HEK293 (cell line): ENCODE measurements around the gene MBOAT7.

Experiments
- CTCF ChIA-PET: fragments of 350-600 bp; formaldehyde crosslinking; extraction: SDS; loops from one replicate; lab custom pipeline; 2021; ENCODE audit warnings: antibody characterized with exemption; lab: Yijun Ruan, JAX
- POLR2A ChIA-PET: fragments of 300-600 bp; formaldehyde crosslinking; extraction: SDS; loops from one replicate; lab custom pipeline; 2020; ENCODE audit warnings: antibody characterized with exemption, inconsistent platforms; lab: Yijun Ruan, JAX
- H3K27ac ChIP-seq: fragments of 200-500 bp; sonication (Bioruptor generic); 2 replicates; pipeline ENCODE4 v1.5.1; 2014; ENCODE audit warnings: low read depth, low read length, control low read depth, inconsistent platforms; ENCODE audit errors: extremely low read depth
- H3K36me3 ChIP-seq, 2 experiments: fragments of 200-500 bp in 1 of 2; sonication (Bioruptor generic) in 1 of 2; 1 replicate in 1 of 2; 2 replicates in 1 of 2; pipeline ENCODE4 v1.5.1; 2014 to 2017; ENCODE audit warnings: inconsistent platforms in 2 of 2, low read length in 2 of 2; ENCODE audit not compliant: control insufficient read depth in 2 of 2, insufficient read depth in 1 of 2
- H3K4me1 ChIP-seq: fragments of 200-500 bp; sonication (Bioruptor generic); 2 replicates; pipeline ENCODE4 v1.5.1; 2014; ENCODE audit warnings: mild to moderate bottlenecking, low read length, inconsistent platforms; ENCODE audit not compliant: control insufficient read depth, insufficient read depth
- H3K4me3 ChIP-seq: 2 replicates; pipeline ENCODE4 v1.5.1; 2011; ENCODE audit warnings: low read depth, mild to moderate bottlenecking, control low read depth, low read length, moderate library complexity
- H3K9me3 ChIP-seq: fragments of 200-500 bp; sonication (Bioruptor generic); 2 replicates; pipeline ENCODE4 v1.5.1; 2014; ENCODE audit warnings: low read depth, low read length, inconsistent platforms; ENCODE audit not compliant: control insufficient read depth, insufficient read depth
- AEBP2 ChIP-seq: fragments of 450-650 bp; formaldehyde crosslinking; IDR thresholded peaks from 2 replicates; pipeline ENCODE4 v1.5.1; 2016; ENCODE audit warnings: missing biosample characterization, missing genetic modification characterization, borderline replicate concordance
- BCL11A ChIP-seq: fragments of 450-650 bp; formaldehyde crosslinking; IDR thresholded peaks from 2 replicates; pipeline ENCODE4 v1.5.1; 2016; ENCODE audit warnings: low read depth, missing biosample characterization, missing genetic modification characterization
- GLIS1 ChIP-seq: fragments of 450-650 bp; formaldehyde crosslinking; IDR thresholded peaks from 2 replicates; pipeline ENCODE4 v1.5.1; 2016; ENCODE audit warnings: missing biosample characterization, missing genetic modification characterization
- HOXC10 ChIP-seq: sonication (generic); formaldehyde crosslinking; IDR thresholded peaks from 2 replicates; pipeline ENCODE4 v1.8.1; 2023; ENCODE audit warnings: mild to moderate bottlenecking, missing genetic modification reagents
- KLF8 ChIP-seq: fragments of 450-650 bp; formaldehyde crosslinking; IDR thresholded peaks from 2 replicates; pipeline ENCODE4 v1.5.1; 2016; ENCODE audit warnings: missing biosample characterization, missing genetic modification characterization
- OSR2 ChIP-seq: fragments of 450-650 bp; formaldehyde crosslinking; IDR thresholded peaks from 2 replicates; pipeline ENCODE4 v1.5.1; 2016; ENCODE audit warnings: missing biosample characterization, missing genetic modification characterization
- SP2 ChIP-seq: fragments of 450-650 bp; formaldehyde crosslinking; IDR thresholded peaks from 2 replicates; pipeline ENCODE4 v1.5.1; 2016; ENCODE audit warnings: missing biosample characterization, missing genetic modification characterization
- ZBTB17 ChIP-seq: fragments of 450-650 bp; formaldehyde crosslinking; IDR thresholded peaks from 2 replicates; pipeline ENCODE4 v1.5.1; 2016; ENCODE audit warnings: missing biosample characterization, missing genetic modification characterization
- ZBTB20 ChIP-seq: fragments of 450-650 bp; formaldehyde crosslinking; IDR thresholded peaks from 2 replicates; pipeline ENCODE4 v1.5.1; 2016; ENCODE audit warnings: missing biosample characterization, missing genetic modification characterization
- ZBTB21 ChIP-seq: fragments of 450-650 bp; formaldehyde crosslinking; IDR thresholded peaks from 2 replicates; pipeline ENCODE4 v1.5.1; 2017; ENCODE audit warnings: missing biosample characterization, missing genetic modification characterization
- ZEB2 ChIP-seq: fragments of 450-650 bp; formaldehyde crosslinking; IDR thresholded peaks from 2 replicates; pipeline ENCODE4 v1.5.1; 2016; ENCODE audit warnings: missing biosample characterization, missing genetic modification characterization
- ZFHX2 ChIP-seq: fragments of 450-650 bp; formaldehyde crosslinking; conservative IDR thresholded peaks from 2 replicates; pipeline ENCODE4 v1.5.1; 2016; ENCODE audit warnings: missing biosample characterization, missing genetic modification characterization
- ZNF155 ChIP-seq: fragments of 450-650 bp; formaldehyde crosslinking; IDR thresholded peaks from 2 replicates; pipeline ENCODE4 v1.5.1; 2016; ENCODE audit warnings: missing biosample characterization, missing genetic modification characterization
- ZNF266 ChIP-seq: fragments of 450-650 bp; formaldehyde crosslinking; IDR thresholded peaks from 2 replicates; pipeline ENCODE4 v1.5.1; 2016; ENCODE audit warnings: missing biosample characterization, missing genetic modification characterization, low read depth
- ZNF335 ChIP-seq: fragments of 450-650 bp; formaldehyde crosslinking; conservative IDR thresholded peaks from 2 replicates; pipeline ENCODE4 v1.5.1; 2016; ENCODE audit warnings: missing biosample characterization, missing genetic modification characterization
- ZNF449 ChIP-seq: fragments of 450-650 bp; formaldehyde crosslinking; IDR thresholded peaks from 2 replicates; pipeline ENCODE4 v1.5.1; 2017; ENCODE audit warnings: missing biosample characterization, mild to moderate bottlenecking, missing genetic modification characterization, moderate library complexity
- ZNF629 ChIP-seq: fragments of 450-650 bp; formaldehyde crosslinking; IDR thresholded peaks from 2 replicates; pipeline ENCODE4 v1.5.1; 2017; ENCODE audit warnings: missing biosample characterization, missing genetic modification characterization
- ZNF639 ChIP-seq: fragments of 450-650 bp; formaldehyde crosslinking; IDR thresholded peaks from 2 replicates; pipeline ENCODE4 v1.5.1; 2016; ENCODE audit warnings: missing biosample characterization, missing genetic modification characterization
- ZNF692 ChIP-seq: fragments of 450-650 bp; formaldehyde crosslinking; IDR thresholded peaks from 2 replicates; pipeline ENCODE4 v1.5.1; 2016; ENCODE audit warnings: missing biosample characterization, missing genetic modification characterization
- ZSCAN5A ChIP-seq: fragments of 450-650 bp; formaldehyde crosslinking; IDR thresholded peaks from 2 replicates; pipeline ENCODE4 v1.5.1; 2016; ENCODE audit warnings: missing biosample characterization, missing genetic modification characterization
- TF ChIP-seq, protein P1 (sequence below): fragments of 450-650 bp; formaldehyde crosslinking; IDR thresholded peaks from 2 replicates; pipeline ENCODE4 v1.5.1; 2016; ENCODE audit warnings: missing biosample characterization, missing genetic modification characterization
- TF ChIP-seq, protein P2 (sequence below): fragments of 450-650 bp; formaldehyde crosslinking; IDR thresholded peaks from 2 replicates; pipeline ENCODE4 v1.5.1; 2016; ENCODE audit warnings: missing biosample characterization, missing genetic modification characterization

MBOAT7 gene

DNA sequence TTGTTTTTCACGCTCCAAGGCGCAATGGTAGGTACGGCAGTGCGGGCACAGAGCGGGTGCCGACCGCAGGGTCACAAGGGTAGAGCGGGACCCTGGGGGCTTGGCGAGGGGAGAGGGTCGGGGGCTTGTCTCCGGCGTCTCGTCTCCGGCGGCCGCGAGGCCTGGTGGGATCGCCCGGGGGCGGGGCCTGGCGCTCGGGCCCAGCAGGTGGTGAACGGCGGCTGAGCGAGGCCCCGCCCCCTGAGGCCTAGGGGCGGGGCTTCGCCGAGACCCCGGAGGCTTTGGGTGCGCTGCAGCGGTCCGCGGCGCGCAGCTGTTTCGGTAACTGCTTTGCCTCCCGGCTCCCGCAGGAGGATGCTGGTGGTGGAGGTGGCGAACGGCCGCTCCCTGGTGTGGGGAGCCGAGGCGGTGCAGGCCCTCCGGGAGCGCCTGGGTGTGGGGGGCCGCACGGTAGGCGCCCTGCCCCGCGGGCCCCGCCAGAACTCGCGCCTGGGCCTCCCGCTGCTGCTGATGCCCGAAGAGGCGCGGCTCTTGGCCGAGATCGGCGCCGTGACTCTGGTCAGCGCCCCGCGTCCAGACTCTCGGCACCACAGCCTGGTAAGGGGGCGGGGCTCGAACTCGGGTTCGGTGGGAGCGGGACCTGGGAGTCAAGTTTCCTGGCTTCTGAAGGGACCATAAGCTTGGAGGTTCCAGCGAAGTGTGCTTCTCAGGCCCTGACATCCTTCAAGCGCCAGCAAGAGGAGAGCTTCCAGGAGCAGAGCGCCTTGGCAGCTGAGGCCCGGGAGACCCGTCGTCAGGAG lies 1.8 kb upstream of the MBOAT7 start, which contains the start of gene TSEN34 (continued):
- TF ChIP-seq ZNF449 (0 out of 2 replicates have a peak, but pooled peaks have one; percentile 18), OSR2 (tag by site-specific recombination) (0 out of 2 replicates have a peak, but pooled peaks have one; percentile 11), ZSCAN5A (tag by site-specific recombination) (0 out of 2 replicates have a peak, but pooled peaks have one; percentile 60), ZBTB20 (peak; percentile 80), AEBP2 (no peak), HOXC10 (CRISPR knock-in tag) (peak; percentile 89; the same call in 1 of the 2 replicates), BCL11A (no peak), ZNF639 (tag by site-specific recombination) (no peak), KLF8 (peak; percentile 83; the same call in 1 of the 2 replicates), ZFHX2 (tag by site-specific recombination) (peak; percentile 65; the same call in 1 of the 2 replicates), ZNF692 (tag by site-specific recombination) (peak; percentile 56; the same call in 1 of the 2 replicates)
- TF ChIP-seq, protein P1, sequence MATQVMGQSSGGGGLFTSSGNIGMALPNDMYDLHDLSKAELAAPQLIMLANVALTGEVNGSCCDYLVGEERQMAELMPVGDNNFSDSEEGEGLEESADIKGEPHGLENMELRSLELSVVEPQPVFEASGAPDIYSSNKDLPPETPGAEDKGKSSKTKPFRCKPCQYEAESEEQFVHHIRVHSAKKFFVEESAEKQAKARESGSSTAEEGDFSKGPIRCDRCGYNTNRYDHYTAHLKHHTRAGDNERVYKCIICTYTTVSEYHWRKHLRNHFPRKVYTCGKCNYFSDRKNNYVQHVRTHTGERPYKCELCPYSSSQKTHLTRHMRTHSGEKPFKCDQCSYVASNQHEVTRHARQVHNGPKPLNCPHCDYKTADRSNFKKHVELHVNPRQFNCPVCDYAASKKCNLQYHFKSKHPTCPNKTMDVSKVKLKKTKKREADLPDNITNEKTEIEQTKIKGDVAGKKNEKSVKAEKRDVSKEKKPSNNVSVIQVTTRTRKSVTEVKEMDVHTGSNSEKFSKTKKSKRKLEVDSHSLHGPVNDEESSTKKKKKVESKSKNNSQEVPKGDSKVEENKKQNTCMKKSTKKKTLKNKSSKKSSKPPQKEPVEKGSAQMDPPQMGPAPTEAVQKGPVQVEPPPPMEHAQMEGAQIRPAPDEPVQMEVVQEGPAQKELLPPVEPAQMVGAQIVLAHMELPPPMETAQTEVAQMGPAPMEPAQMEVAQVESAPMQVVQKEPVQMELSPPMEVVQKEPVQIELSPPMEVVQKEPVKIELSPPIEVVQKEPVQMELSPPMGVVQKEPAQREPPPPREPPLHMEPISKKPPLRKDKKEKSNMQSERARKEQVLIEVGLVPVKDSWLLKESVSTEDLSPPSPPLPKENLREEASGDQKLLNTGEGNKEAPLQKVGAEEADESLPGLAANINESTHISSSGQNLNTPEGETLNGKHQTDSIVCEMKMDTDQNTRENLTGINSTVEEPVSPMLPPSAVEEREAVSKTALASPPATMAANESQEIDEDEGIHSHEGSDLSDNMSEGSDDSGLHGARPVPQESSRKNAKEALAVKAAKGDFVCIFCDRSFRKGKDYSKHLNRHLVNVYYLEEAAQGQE (tag by site-specific recombination), result peak; percentile 63; the same call in 1 of the 2 replicates

DNA sequence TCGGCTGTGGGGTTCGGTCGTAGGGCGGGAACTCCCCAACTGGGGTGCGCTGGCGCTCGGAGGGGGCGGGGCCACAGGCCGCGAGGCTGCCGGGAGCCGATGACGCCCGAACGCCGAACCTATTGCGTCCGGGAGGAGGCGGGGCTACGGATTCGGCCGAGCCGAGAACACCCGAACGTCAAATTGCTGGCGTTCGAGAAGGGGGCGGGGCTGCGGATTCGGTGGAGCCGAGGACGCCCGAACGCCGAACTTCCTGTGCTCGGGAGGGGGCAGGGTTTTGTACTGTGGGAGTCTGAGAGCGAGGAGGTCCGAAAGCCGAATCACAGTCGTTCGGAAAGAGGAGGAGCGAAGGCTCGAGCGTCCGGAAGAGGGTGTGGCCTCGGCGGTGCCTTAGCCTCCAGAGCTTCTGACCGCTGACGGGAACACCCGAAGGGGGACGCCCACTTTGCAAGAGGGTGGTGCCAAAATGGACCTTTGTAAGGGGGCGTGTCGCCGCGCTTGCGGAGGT lies 1.2 kb upstream of the MBOAT7 start:
- peak overlapping the region; percentile 64 for H3K4me3 ChIP-seq
- H3K9me3 ChIP-seq, result no peaks in the 10 kb centered on the region
- peak overlapping the region; percentile 90 for H3K27ac ChIP-seq
- ChIA-PET POLR2A (interaction anchor here (0.5 to 6.4 kb wide), 10 partner anchors 10 to 273 kb away, joined by 3 to 241 read pairs (median 16); partner anchors contain the start of genes CNOT3, LENG1, LENG9 and PRPF31), CTCF (interaction anchor here (1.0 to 1.5 kb wide), 2 partner anchors 8 to 42 kb away, joined by 3 to 4 read pairs; no protein-coding TSS in a partner anchor)
- TF ChIP-seq, protein P2, sequence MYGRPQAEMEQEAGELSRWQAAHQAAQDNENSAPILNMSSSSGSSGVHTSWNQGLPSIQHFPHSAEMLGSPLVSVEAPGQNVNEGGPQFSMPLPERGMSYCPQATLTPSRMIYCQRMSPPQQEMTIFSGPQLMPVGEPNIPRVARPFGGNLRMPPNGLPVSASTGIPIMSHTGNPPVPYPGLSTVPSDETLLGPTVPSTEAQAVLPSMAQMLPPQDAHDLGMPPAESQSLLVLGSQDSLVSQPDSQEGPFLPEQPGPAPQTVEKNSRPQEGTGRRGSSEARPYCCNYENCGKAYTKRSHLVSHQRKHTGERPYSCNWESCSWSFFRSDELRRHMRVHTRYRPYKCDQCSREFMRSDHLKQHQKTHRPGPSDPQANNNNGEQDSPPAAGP (tag by site-specific recombination), result 0 out of 2 replicates have a peak, but pooled peaks have one; percentile 8
- peak; percentile 38 for TF ChIP-seq SP2 (tag by site-specific recombination)
- 0 out of 2 replicates have a peak, but pooled peaks have one; percentile 1 for TF ChIP-seq ZBTB20
- TF ChIP-seq ZNF335 (tag by site-specific recombination), result peak; percentile 82
- TF ChIP-seq ZNF266, result no peak
- TF ChIP-seq ZNF155, result no peak
- peak; percentile 89 for TF ChIP-seq ZNF629 (tag by site-specific recombination)
- TF ChIP-seq ZEB2 (tag by site-specific recombination), result 0 out of 2 replicates have a peak, but pooled peaks have one; percentile 12
- TF ChIP-seq GLIS1 (tag by site-specific recombination), result peak; percentile 21; the same call in 1 of the 2 replicates
- TF ChIP-seq ZBTB17 (tag by site-specific recombination), result peak; percentile 67
- peak; percentile 53; the same call in 1 of the 2 replicates for TF ChIP-seq ZBTB21 (tag by site-specific recombination)
- peaks cover 14% of the 10 kb centered on the region for H3K4me1 ChIP-seq
- H3K36me3 ChIP-seq, result peaks cover 32 to 44% of the 10 kb centered on the region in 2 experiments
